Endothelial cell of umbilical vein (primary cell): ENCODE measurements around the gene ITGB3BP. TPM values are rescaled to one million over a fixed set of nuclear protein-coding genes. Genes with fewer than 3 reads are reported as not detected.

Experiments used
- BruUV-seq: library from RNA; stranded (reverse); fragments of 400-500 nt; replicated peaks from 2 replicates; lab custom pipeline; 2021; lab: Mats Ljungman, UMichigan
- CTCF ChIA-PET: fragments of 300-600, 350-600 bp; sonication (Branson Sonifier 250); formaldehyde crosslinking; loops from one replicate; lab custom pipeline; 2021; ENCODE audit warnings: antibody characterized with exemption, inconsistent platforms; lab: Charles Lee
- POLR2A ChIA-PET: fragments of 300-600, 350-600 bp; sonication (Branson Sonifier 250); formaldehyde crosslinking; loops from one replicate; lab custom pipeline; 2021; ENCODE audit warnings: antibody characterized with exemption, inconsistent platforms; lab: Charles Lee
- DNase-seq: peaks from one replicate; pipeline ENCODE4 v3.0.0-alpha.2; 2011; ENCODE audit warnings: low read depth, low spot score
- FAIRE-seq: peaks from 2 replicates; lab custom pipeline; 2011; peaks lifted over from hg19 to GRCh38; lab: Jason Lieb, UNC
- H2AFZ ChIP-seq: 2 replicates; pipeline ENCODE4 v1.6.0; 2012; ENCODE audit warnings: low read depth, low read length, control low read depth, inconsistent platforms
- H3K27ac ChIP-seq: 2 replicates; pipeline ENCODE4 v1.5.1; 2011; ENCODE audit warnings: low read depth, mild to moderate bottlenecking, control low read depth, low read length, moderate library complexity; ENCODE audit not compliant: insufficient read depth
- H3K27me3 ChIP-seq, 2 experiments: 2 replicates each; pipeline versions ENCODE4 v1.6.0 to v1.6.1; 2011; ENCODE audit warnings: low read length in 2 of 2, mixed read lengths in 1 of 2; ENCODE audit not compliant: control insufficient read depth in 2 of 2, insufficient read depth in 2 of 2
- H3K36me3 ChIP-seq, 2 experiments: 2 replicates in 1 of 2; 3 replicates in 1 of 2; pipeline ENCODE4 v1.5.1; 2011; ENCODE audit warnings: low read length in 2 of 2, mild to moderate bottlenecking in 1 of 2, moderate library complexity in 1 of 2; ENCODE audit not compliant: control insufficient read depth in 2 of 2, insufficient read depth in 2 of 2; ENCODE audit errors: extremely low read depth in 1 of 2
- H3K4me1 ChIP-seq: 3 replicates; pipeline ENCODE4 v1.5.1; 2011; ENCODE audit warnings: mild to moderate bottlenecking, low read length; ENCODE audit not compliant: control insufficient read depth, insufficient read depth; ENCODE audit errors: extremely low read depth
- H3K4me2 ChIP-seq: 2 replicates; pipeline ENCODE4 v1.6.1; 2011; ENCODE audit warnings: low read length, control low read depth, mixed read lengths; ENCODE audit not compliant: insufficient read depth
- H3K4me3 ChIP-seq, 3 experiments: fragments of 200-600 bp in 1 of 3; sonication (generic), shearing (Covaris generic) in 1 of 3; replicated peaks in 1 of 3; 2 replicates each; pipeline ENCODE4 v1.5.1; 2011 to 2016; ENCODE audit warnings: control low read depth in 3 of 3, low read length in 3 of 3, mild to moderate bottlenecking in 2 of 3, inconsistent platforms in 1 of 3, low read depth in 1 of 3, moderate library complexity in 1 of 3; ENCODE audit not compliant: insufficient read depth in 1 of 3
- H3K79me2 ChIP-seq: 2 replicates; pipeline ENCODE4 v1.6.0; 2012; ENCODE audit warnings: low read length, inconsistent platforms; ENCODE audit not compliant: control insufficient read depth, insufficient read depth
- H3K9ac ChIP-seq: replicated peaks from 2 replicates; pipeline ENCODE3; 2011; ENCODE audit warnings: low read length, control low read depth; ENCODE audit not compliant: insufficient read depth; ENCODE audit errors: extremely low read depth
- H3K9me1 ChIP-seq: replicated peaks from 3 replicates; pipeline ENCODE4 v1.6.0; 2011; ENCODE audit warnings: mild to moderate bottlenecking, low read length; ENCODE audit not compliant: control insufficient read depth, insufficient read depth; ENCODE audit errors: extremely low read depth
- H3K9me3 ChIP-seq: replicated peaks from 2 replicates; pipeline ENCODE4 v1.5.1; 2012; ENCODE audit warnings: low read length, inconsistent platforms; ENCODE audit not compliant: control insufficient read depth, insufficient read depth
- H4K20me1 ChIP-seq: replicated peaks from 2 replicates; pipeline ENCODE3; 2011; ENCODE audit warnings: mild to moderate bottlenecking, low read length; ENCODE audit not compliant: control insufficient read depth, insufficient read depth; ENCODE audit errors: extremely low read depth
- CTCF ChIP-seq, 2 donors: IDR thresholded peaks; 1 replicate in 1 of 2; 2 replicates in 1 of 2; pipeline ENCODE4 v1.5.1; 2011; ENCODE audit warnings: low read length in 2 of 2, mild to moderate bottlenecking in 2 of 2, moderate library complexity in 2 of 2, control low read depth in 1 of 2, inconsistent platforms in 1 of 2, low read depth in 1 of 2; ENCODE audit not compliant: insufficient read depth in 1 of 2; ENCODE audit errors: extremely low read depth in 1 of 2
- EZH2 ChIP-seq: IDR thresholded peaks from 2 replicates; pipeline ENCODE4 v1.6.1; 2012; ENCODE audit warnings: borderline replicate concordance, low read depth, mild to moderate bottlenecking, moderate library complexity, low read length, inconsistent platforms; ENCODE audit not compliant: severe bottlenecking
- FOS ChIP-seq: IDR thresholded peaks from 2 replicates; pipeline ENCODE4 v1.6.1; 2011; ENCODE audit warnings: mild to moderate bottlenecking, low read length, moderate library complexity, borderline replicate concordance; ENCODE audit not compliant: insufficient read depth
- GATA2 ChIP-seq: IDR thresholded peaks from 2 replicates; pipeline ENCODE4 v1.7.0; 2011; ENCODE audit warnings: low read depth, mild to moderate bottlenecking, moderate library complexity, mixed read lengths, low read length; ENCODE audit not compliant: insufficient read length, insufficient read depth
- JUN ChIP-seq: IDR thresholded peaks from 2 replicates; pipeline ENCODE4 v1.6.1; 2011; ENCODE audit warnings: borderline replicate concordance, low read depth; ENCODE audit not compliant: insufficient read length, insufficient read depth
- MAX ChIP-seq: IDR thresholded peaks from 2 replicates; pipeline ENCODE4 v1.6.1; 2011; ENCODE audit not compliant: insufficient read depth, insufficient read length
- MYC ChIP-seq: IDR thresholded peaks from one replicate; pipeline ENCODE4 v1.6.1; 2011; ENCODE audit warnings: mild to moderate bottlenecking, low read depth, low read length
- POLR2A ChIP-seq: IDR thresholded peaks from 2 replicates; pipeline ENCODE4 v1.6.1; 2012; ENCODE audit warnings: low read depth, mild to moderate bottlenecking, control low read depth, low read length
- dilution Hi-C: fragments of 300-500 bp; cut with MboI; formaldehyde crosslinking; loops from one replicate; pipeline ENCODE4 v1.15.0; 2019; ENCODE audit warnings: low sequenced_read_pairs; ENCODE audit not compliant: extremely low pct_ligation_motif_present
- intact Hi-C: fragments of 100-400 bp; cut with micrococcal nuclease; formaldehyde crosslinking; loops from one replicate; pipeline ENCODE4 v1.10.0; 2022
- polyA plus RNA-seq, 4 experiments: library from polyadenylated mRNA; depleted of rRNA in 3 of 4; stranded (reverse) in 3 of 4; unstranded in 1 of 4; fragments of >200 nt; gene quantifications; 2 replicates each; pipeline versions ENCODE4 v1.2.1 to v1.2.3, GENCODE V29; 2011 to 2012; ENCODE audit warnings: missing spikeins in 1 of 4
- total RNA-seq: library from RNA; stranded (reverse); gene quantifications from 2 replicates; pipeline ENCODE4 v1.2.3, GENCODE V29; 2021

Gene ITGB3BP
- total and polyA plus RNA-seq, 2 donors (not counting 3 experiments of a cell fraction or from before 2014, with no cell fraction given) = 5.3 to 24.4 TPM

- Histone ChIP-seq H3K4me3 (no peak overlapping the region), H4K20me1 (no peaks in the 10 kb centered on the region), H3K9me1 (no peaks in the 10 kb centered on the region), H3K4me2 (no peak overlapping the region), H3K36me3 (no peaks in the 10 kb centered on the region), H3K9ac (no peak overlapping the region), H3K27ac (no peak overlapping the region), H3K9me3 (no peaks in the 10 kb centered on the region), H3K4me1 (no peaks in the 10 kb centered on the region), H2AFZ (no peak overlapping the region), H3K79me2 (no peaks in the 10 kb centered on the region), H3K27me3 (no peaks in the 10 kb centered on the region)
- FAIRE-seq = no peak
- no TSS peak for BruUV-seq
- no peak for DNase-seq
- POLR2A ChIA-PET = no interaction called here
- no peak for TF ChIP-seq MAX
- TF ChIP-seq FOS = no peak
- no peak for TF ChIP-seq MYC
- no peak for TF ChIP-seq CTCF (IDR thresholded peaks at IDR 0.05; ENCODE audit: extremely low read depth in 1 of 2, insufficient read depth in 1 of 2, low read depth in 1 of 2, low read length in 2 of 2)
- no peak for TF ChIP-seq POLR2A
- TF ChIP-seq EZH2 = no peak
- no peak for TF ChIP-seq GATA2
- no peak for TF ChIP-seq JUN
- intact Hi-C loops (no loop called here), dilution Hi-C loops (no loop called here)
- CTCF ChIA-PET = interaction anchor here (1.2 to 2.3 kb wide), 2 partner anchors 8 to 11 kb away, joined by 6 to 10 read pairs; no protein-coding TSS in a partner anchor
Measured at GRCh38 chr1:63548877-63549276, 25.9 kb upstream of the ITGB3BP start.
